Measurements from ENCODE around the gene NCOA4.
A peak's percentile ranks its signal among the peaks of the same experiment; 100 is the strongest.
"Not testable (repeated sequence)": the region's sequence is repeated elsewhere in the genome, so short reads cannot be mapped to it uniquely, and the experiment has no call there.

The NCOA4 gene

DNA sequence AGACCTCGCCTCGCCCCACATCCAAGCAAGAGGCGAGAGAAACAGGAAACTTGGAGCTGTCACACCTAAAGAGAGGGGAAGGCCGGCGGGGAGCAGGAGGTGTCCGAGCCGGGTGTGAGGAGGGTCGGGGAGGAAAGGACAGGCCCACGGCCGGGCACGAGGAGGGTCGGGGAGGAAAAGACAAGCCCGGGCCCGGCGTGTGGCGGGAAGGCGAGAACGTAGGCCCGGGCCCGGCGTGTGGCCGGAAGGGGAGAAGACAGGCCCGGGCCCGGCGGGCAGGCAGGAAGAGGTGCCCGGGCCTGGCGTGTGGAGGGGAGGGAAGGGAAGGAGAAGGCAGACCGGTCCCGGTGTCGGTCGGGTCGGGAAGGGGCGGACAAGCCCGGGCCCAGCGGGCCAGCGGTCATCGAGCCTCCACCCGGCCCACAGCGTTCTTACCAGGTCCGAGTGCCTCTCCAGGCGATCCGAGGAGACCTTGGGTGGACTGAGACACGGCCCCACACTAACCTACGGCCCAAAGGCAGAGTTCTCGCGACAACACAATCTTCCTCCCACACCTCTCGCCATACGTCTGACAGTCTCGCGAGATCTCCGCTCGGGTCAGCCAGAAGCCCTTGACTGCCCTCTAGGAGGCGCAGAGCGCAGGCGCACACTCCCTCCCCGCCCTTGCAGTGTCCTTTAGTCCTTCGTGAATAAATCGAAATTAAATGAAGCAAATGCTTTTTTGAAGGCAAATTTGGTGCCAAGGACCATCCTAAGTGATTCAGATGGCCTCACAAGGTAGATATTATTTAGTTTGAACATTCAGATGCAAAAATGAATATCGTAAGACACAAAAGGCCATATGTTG lies at the start of gene NCOA4:
TSS of gene NCOA4 (minus strand) at position 533 of the 847 bp plus-strand sequence. CDS start 13,943 bp downstream, outside the sequence.
- peak; percentile 94 to 96 for DNase-seq

DNA sequence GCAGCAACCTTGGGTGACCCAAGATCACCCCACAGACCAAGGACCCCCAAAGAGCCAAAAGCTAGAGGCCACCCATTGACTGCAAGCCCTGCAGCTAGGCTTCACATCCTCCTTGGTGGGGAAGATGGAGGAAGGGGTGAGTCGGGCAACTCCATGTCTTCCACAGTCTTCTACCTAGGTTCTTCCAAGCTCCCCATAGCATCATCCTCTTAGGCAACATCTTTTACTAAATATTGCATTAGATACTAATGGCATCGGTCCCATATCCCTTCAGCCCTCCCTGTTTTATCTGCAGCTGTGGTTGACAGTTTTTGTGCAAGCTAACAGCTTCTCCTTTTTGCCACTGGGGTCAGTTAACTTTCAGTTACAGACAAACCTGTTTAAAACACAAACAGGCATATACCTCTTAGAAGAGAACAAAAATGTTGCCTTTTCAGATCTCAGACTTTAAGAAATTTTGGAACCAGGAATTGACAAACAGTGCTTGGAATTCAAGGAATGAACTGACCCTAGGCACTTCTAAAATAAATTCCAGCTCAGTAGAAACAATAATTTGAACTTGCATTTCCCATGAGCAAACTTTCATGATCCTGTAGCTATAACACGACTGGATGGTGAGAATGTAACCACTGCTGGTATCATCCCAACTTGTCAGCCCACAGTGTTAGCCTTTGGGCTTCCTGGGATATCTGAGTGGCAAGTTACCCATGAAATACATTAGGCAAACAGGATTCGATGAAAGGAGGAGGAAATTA lies 49.6 kb upstream of the NCOA4 start:
- DNase-seq = no peak

DNA sequence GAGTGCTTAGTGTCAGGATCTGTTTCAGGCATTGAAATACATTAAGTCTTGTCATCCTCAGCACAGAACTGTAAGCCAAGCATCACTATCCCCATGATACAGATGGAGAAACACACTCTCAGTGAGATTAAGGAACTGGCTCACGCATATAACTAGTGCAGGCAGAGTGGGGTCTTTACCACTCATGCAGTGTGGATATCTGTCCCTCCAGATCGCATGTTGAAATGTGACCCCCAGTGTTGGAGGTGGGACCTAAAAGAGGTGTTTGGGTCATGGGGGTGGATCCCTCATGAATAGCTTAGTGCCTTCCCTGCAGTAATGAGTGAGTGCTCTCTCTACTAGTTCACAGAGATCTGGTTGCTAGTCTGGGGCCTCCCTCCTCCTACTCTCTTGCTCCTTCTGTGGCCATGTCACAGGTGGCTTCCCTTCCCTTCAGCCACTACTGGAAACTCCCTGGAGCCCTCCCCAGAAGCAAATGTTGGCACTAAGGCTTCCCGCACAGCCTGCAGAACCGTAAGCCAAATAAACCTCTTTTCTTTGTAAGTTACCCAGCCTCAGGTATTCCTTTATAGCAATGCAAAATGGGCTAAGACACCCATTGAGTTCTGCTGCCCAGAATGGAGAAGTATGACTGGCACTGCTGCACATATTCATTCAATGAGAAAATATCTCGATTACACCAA lies 47.4 kb upstream of the NCOA4 start:
- no peak for DNase-seq

DNA sequence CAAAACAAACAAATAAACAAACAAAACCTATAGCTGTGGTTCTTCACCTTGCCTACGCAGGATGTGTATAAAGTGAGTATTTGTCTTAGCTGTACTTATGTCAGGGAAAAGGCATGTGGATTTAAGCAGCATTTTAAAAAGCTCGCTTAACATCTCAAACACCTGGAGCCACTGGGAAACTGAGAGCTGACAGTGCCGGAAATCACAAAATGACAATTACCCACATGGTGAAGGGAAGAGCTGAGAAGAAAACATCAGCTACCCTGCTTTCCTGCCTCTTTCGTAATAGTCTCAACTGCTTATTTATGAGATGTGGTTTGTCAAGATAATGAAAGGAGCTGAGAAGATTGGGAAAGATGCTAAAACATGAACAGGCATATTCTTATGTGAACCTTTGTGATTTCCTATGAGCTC lies 46.7 kb upstream of the NCOA4 start:
- no peak for DNase-seq

DNA sequence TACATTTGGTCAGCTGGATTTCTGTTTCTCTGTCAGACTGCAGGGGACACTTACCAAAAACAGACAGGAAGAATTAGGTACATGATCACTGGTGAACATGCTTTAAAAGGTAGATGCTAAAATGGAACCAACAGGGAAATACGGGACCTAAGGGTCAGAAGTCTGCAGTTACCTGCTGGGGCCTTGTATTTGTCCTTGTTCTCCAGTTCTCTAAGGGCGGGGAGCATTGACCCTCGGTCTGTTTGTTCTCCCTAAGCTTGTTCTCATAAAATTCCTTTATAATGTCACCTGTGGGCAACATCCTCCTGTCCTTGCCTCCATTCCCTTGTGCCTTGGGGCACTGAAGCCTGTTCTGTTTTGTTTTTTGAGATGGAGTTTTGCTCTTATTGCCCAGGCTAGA lies 45.4 kb upstream of the NCOA4 start:
- no peak for DNase-seq

DNA sequence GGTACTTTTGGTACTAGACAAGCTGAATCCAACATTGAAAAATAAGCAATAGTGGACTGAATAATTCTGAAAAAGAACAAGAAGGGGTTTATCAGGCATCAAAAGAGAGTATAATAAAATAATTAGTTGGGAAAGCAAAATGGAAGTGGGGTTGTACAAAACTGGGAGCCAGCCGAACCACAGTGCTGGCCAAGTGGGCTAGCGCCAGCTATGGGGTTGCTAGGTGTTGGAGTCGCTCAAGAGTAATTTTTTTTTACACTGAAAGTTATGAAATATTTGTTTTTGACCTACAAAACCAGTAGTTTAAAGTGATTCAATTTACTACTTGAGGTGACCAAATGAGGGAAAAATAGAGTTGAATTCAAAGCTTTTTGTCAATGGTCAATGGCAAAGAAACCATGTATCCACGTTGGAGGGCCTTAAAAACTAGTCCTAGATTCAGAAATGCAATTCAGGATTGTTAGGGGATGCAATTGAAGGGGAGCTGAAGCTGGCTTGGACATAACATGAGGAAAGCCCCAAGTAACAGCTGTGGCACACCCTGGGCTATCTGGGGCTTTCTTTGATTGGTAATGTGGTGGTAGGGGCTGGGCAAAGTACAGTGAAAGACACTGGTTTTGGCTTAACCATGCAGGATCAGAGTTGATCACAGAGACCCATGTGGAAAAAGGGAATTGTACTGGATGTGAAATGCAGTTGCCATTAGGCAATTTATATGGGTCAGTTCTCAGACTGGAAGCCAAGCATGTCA lies 43.9 kb upstream of the NCOA4 start:
- no peak for DNase-seq

DNA sequence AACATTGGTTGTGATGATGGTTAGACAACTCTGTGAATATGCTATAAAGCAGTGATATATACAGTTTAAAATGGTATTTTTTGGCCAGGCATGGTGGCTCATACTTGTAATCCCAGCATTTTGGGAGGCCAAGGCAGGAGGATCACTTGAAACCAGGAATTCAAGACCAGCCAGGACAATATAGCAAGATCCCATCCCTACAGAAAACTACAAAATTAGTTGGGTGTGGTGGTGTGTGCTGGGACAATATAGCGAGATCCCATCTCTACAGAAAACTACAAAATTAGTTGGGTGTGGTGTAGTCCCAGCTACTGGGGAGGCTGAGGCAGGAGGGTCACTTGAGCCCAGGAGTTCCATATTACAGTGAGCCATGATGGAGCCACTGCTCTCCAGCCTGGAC lies 43.1 kb upstream of the NCOA4 start:
- DNase-seq = no peak

DNA sequence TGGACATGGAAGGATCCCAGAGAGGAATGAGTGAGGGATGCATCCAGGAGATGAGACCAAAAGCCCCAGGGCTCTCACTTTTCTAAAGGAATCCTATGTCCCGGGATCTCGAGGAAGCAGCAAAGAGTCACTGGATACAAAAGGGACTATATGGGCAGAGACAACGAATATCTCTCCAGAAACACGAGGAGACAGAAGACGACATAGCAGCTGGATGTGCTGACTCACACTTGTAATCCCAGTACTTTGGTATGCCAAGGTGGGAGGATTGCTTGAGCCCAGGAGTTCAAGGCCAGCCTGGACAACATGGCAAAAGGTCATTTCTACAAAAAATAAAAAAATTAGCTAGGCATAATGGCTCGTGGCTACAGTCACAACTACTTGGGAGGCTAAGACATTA lies 40.3 kb upstream of the NCOA4 start:
- no peak for DNase-seq

DNA sequence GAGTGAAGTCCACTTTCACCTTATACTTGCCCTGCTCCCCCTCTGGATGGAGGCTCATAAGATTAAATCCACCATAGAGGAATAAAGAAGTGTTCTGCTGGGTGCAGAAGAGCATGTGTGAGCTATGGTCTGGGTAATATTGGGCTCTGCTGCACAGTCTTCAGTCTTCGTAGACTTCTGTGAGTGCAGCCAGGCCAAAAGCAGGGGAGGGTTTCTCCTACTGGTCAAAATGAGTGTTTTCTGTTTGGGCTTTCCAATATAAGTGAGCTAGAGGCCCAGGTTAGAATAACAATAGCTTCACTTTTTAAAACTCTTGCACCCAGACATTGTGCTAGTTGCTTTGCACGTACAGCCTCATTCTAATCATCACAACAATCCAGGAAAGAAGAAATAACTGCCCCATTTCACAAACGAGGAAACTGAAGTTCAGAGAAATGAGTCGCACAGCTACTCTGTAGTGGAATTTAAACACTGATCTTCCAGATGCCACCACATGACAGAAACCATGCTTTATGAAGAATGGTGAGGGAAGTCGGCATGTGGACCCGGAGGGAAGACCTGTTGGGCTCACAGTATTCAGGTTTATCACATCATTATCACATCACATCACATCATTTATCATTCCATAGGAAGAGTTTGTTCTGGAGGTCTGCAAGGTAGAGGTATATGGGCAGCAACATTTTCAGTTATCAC lies 39.5 kb upstream of the NCOA4 start:
- DNase-seq = no peak

DNA sequence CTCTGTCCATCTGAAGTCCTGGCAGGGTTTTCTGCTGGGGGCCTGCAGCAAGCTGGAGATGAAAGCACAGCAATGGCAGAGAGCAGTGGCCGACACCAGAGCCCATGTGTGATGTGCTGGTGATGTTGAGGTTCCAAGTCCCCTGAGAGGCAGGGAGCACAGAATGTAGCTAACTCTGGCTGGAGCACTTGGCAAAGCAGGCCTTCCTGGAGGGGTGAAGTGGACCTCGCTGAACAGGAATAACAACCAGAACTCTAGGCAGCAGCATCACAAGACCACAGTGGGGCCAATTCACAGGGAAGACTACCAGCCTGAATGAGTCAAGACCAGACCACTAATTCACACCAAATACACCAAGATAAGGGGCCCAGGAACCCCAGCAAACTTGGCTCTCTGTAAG lies 38.5 kb upstream of the NCOA4 start:
- no peak for DNase-seq

DNA sequence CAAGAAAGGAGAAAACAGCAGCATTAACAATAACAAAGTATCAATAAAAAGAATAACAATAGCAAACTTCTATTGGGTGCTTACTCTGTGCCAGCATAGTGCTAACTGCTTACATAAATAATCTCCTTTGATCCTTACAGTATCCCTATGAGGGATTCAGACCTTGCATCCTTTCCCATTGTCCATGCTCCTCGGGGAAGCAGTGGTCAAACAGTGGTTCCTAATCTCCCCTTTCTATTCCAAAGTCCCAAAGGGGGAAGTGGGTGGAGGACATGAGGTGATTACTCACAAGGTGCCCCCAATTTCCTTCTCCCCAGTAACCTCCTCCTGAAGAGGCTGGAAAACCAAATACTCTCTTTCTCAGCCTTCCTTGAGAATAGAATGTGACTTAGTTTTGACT lies 37.7 kb upstream of the NCOA4 start:
- no peak for DNase-seq

DNA sequence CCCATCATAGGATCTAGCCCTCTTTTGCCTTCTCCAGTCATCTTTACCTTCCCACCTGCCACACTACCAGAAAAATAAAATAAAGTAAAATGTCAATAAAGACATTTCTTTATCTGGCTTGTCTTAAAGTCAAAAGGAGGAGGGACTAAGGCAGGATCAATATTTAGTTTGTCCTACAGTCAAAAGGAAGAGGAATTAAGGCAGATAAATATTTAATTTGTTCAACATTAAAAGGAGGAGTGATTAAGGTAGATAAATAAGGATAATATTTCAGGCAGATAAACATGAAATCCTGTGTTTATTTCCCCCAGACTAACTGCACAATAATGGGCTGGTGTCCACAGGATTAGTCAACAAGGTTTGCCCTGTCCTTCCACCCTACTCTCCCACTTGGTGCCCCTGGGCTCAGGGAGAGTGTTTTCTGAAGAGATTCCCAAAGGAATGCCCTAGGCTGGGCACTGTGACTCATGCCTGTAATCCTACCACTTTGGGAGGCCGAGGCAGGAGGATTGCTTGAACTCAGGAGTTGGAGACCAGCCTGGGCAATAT lies 33.9 kb upstream of the NCOA4 start:
- DNase-seq = no peak

DNA sequence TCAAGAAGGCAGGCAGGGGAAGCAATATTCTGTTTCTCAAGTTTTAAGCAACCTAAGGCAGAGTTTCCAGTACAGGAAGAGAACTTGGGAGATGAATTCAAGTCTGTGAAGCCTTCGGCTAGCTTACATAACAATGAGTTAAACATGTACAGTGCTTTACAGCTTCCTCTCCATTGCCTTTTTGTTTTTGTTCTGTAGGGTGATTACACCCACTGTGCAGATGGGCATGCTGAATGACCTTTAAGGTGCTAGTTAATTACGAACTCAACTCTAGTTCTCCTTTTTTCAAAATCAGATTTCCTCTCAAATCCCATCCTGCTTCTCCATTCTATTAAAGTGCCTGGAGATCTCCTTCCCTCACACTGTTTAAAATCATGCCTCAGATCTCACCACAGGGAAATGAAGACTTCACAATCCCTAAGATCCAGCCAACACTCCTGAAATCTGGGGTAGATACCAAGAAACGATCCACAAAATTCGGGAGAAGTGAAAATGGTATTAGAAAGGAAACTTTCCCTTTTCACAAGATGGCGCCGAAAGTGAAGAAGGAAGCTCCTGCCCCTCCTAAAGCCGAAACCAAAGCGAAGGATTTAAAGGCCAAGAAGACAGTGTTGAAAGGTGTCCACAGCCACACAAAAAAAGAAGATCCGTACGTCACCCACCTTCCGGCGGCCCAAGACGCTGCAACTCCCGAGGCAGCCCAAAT lies 32.5 kb upstream of the NCOA4 start:
- DNase-seq = no peak

DNA sequence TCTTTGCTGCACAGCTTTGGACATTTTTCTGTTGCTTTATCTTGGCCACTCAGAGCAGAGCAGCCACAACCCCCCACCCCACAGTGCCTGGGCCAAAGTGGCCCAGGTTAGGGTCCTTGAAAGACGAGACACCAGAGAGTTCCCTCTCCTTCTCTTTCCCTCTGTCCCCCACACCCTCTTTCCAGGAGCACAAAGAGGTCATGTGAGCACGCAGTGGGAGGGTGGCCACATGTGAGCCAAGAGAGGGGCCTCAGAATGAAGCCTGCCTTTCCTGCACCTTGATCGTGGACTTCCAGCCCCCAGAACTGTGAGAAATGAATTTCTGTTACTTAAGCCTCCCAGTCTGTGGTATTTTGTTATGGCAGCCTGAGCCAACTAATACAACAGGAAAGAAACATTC lies 30.3 kb upstream of the NCOA4 start:
- DNase-seq = no peak

DNA sequence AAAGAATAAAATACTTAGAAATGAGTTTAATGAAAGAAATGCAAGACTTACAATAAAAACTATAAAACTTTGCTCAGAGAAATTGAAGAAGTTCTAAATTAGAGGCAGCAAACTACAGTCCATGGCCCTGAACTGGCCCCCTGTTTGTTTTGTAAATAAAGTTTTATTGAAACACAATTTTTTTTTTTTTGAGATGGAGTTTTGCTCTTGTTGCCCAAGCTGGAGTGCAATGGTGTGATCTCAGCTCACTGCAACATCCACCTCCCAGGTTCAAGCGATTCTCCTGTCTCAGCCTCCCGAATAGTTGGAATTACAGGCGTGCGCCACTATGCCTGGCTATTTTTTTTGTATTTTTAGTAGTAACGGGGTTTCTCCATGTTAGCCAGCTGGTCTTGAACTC lies 27.5 kb upstream of the NCOA4 start:
- DNase-seq = not testable (repeated sequence)

DNA sequence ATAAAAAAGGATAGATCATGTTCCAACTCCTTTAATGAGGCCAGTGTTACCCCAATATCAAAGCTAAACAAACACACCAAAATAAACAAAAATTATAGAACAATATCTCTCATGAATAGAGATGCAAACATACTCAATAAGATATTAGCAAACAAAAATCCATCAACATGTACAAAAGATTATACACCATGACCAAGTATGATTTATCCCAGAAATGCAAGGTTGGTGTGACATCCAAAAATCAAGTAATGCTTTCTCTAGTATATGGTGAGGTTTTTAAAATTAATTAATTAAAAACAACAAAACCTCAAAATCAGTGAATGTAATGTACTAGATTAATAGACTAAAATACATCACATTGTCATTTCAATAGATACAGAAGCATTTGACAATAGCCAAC lies 26.6 kb upstream of the NCOA4 start:
- no peak for DNase-seq

DNA sequence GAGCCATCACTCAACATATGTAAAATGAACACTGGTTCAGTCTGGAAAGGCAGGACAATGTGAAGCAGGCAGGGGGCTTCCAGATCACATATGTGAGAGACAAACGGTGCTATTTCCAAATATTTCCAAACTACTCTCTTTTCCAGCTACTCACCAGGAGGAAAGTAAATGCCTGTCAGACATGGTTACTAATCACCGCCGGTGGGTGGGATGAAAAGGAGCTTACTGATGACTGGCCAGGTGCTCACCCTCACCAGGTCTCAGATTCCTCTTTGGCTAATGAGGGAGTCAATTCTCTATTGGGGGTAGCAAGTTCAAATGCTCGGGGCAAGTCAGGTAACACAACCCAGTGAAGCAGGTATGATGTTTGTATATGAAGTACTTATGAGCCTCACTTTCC lies 25.3 kb upstream of the NCOA4 start:
- no peak for DNase-seq

DNA sequence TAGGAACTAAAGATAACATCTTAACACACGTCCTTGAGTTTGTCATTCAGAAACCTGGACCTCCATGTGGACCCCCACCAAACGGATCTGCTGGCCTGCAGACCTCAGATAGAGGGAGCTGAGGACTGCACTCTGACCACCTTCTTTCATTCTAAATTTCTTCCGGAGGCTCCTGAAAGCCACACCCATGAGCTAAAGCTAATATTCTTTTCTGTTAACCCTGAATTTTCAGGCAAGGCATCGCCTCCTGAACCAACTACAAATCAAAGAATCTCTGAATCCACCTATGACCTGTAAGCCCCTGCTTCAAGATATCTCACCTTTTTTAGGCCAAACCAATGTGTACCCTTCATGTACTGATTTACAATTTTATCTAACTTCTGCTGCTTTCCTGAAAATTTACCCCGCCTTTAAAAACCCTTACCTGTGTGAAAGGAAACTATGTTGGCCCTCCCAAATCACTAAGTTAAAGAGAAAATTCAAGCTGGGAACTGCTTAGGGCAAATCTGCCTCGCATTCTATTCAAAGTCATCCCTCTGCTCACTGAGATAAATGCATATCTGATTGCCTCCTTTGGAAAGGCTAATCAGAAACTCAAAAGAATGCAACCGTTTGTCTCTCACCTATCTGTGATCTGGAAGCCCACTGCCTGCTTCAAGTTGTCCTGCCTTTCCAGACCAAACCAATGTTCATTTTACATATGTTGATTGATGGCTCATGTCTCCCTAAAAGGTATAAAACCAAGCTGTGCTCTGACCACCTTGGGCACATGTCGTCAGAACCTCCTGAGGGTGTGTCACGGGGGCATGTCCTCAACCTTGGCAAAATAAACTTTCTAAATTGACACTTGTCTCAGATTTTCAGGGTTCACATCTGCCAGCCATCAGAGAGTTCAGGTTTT lies 23.4 kb upstream of the NCOA4 start:
- DNase-seq = no peak

DNA sequence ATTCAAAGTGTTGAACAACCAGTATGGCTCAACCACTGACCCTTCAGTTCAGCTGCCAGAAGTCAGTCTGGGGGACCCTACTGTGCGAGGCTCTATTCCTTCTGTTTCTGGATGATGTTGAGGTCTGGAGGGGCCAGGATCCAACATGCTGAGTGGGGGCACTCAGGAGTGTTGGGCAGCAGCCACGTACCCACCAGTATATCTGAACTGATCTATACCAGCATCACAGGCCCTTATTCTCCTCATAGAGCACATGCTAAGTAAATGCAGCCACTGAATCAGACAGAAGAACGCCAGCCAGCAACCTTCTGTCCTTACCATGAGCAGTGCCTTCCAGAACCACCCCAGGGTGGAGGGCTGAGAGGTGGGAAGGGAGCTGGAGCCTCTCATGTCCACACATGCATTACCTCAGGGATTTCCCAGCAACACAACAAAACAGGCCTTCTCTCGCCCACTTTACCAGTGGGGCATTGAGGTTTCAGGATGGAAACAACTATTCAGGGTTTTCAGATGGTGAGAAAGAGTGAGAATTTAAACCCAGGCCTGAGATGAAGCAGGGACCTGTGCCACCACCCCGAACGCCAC lies 22.5 kb upstream of the NCOA4 start:
- DNase-seq = no peak

Measured in activated T-cell treated with anti-CD3 and anti-CD28 coated beads, Interleukin-2, amount 50 U/mL, for 48 hours (primary cell).